ENCODE results near the gene PTGER1. TPM values are rescaled to one million over a fixed set of nuclear protein-coding genes. Genes with fewer than 3 reads are reported as not detected.

Gene PTGER1
- total and polyA plus RNA-seq, 5 experiments from 2014 or later = not detected

DNA sequence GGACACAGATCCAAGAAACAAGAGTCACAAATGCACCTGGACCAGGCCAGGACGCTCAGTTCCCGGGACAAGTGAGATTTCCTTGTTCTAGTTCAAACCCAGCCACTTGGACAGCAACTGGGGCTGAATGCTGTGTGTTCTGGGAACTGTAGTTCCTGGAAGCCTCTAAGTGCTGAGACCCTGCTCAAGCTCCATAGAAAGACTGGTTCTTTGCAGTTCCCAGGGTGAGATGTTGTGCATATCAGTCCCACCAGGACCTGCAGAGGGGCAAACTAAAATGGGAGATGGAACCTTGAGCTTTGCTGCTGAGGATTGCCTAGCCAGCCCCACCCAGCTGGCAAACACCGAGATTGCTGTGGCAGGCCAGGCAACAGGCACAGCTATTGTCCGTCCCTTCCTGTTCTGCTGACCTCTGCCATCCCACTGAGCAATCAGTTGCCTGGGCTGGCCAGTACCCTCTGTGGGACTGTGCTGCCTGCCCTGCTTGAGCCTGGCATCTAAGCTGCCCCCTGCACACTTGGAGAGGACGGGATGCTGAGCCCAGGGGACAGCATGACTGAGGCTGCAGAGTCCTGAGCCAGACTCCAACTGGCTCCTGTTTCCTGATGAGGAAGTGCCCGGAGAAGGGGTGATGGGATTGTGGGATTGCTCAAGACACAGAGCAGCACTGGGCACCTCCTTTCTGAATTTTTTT is 22.2 kb upstream of the PTGER1 start:
- Mint-ChIP-seq H3K36me3 (peaks cover 0 to 7% (median 0%) of the 10 kb centered on the region in 3 donors), H3K9me3 (no peaks in the 10 kb centered on the region), H3K27me3 (no peaks in the 10 kb centered on the region), H3K4me1 (peaks cover 12 to 37% (median 25%) of the 10 kb centered on the region in 4 donors), H3K27ac (peak overlapping the region in 8 of 10 donors; percentile 69 to 91 (median 86)), H3K4me3 (peak overlapping the region; percentile 56 to 88 (median 81))
- DNase-seq = no peak
- no peak for ATAC-seq
- POLR2A ChIA-PET = interaction anchor here (0.6 to 5.5 kb wide), 10 partner anchors 9 to 380 kb away, joined by 3 to 89 read pairs (median 8); partner anchors contain the start of genes DNAJB1, PRKACA and TECR

DNA sequence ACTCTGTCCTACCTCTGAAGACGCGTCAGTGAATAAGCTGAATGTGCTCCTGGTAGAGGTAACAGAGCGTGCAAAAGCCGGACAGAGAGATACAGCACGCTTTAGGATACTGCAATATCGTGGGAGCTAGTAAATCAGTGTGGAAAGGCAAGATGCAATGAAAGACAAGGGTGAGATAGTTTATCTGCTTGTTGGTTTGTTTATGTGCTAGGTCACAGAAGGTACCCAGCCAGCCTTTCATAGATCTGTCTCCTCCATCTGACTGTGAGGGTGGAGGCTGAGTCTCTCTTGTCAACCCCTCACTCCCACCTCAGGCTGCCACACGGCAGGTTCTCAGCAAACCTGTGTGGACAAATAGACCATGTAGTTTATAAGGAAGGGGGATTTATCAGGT is 21.7 kb upstream of the PTGER1 start:
- DNase-seq (no peak), ATAC-seq (no peak)
- H3K36me3 Mint-ChIP-seq = peaks cover 0 to 9% (median 0%) of the 10 kb centered on the region in 3 donors
- no peaks in the 10 kb centered on the region for H3K27me3 Mint-ChIP-seq
- H3K4me3 Mint-ChIP-seq = peak overlapping the region; percentile 56 to 88 (median 81)
- H3K4me1 Mint-ChIP-seq = peaks cover 11 to 34% (median 25%) of the 10 kb centered on the region in 4 donors
- H3K27ac Mint-ChIP-seq = peak overlapping the region in 9 of 10 donors; percentile 79 to 91 (median 87)
- H3K9me3 Mint-ChIP-seq = no peaks in the 10 kb centered on the region
- POLR2A ChIA-PET = interaction anchor here (0.6 to 5.5 kb wide), 13 partner anchors 9 to 379 kb away, joined by 3 to 89 read pairs (median 6); partner anchors contain the start of genes ASF1B, DNAJB1, PRKACA and TECR

GRCh38 chr19:14496029-14496833 is 21.1 kb upstream of the PTGER1 start, which contains the start of gene GIPC1:
Gene GIPC1, minus strand, starts transcription at chr19:14496127. Its CDS starts 13,151 bp downstream, at chr19:14482976.
- DNase-seq = peak; percentile 66 to 94 (median 81)
- ATAC-seq = peak; percentile 91 to 92
- POLR2A ChIA-PET = interaction anchor here (0.6 to 5.5 kb wide), 14 partner anchors 9 to 379 kb away, joined by 3 to 89 read pairs (median 6); partner anchors contain the start of genes ASF1B, DNAJB1, NDUFB7 and PRKACA
- Mint-ChIP-seq H3K36me3 (peaks cover 0 to 15% (median 0%) of the 10 kb centered on the region in 3 donors), H3K4me3 (peak within 1 kb of the TSS; percentile 78 to 91 (median 86)), H3K27me3 (no peaks in the 10 kb centered on the region), H3K9me3 (no peaks in the 10 kb centered on the region), H3K4me1 (peaks cover 13 to 34% (median 25%) of the 10 kb centered on the region in 4 donors), H3K27ac (peak within 1 kb of the TSS; percentile 57 to 91 (median 88))

DNA sequence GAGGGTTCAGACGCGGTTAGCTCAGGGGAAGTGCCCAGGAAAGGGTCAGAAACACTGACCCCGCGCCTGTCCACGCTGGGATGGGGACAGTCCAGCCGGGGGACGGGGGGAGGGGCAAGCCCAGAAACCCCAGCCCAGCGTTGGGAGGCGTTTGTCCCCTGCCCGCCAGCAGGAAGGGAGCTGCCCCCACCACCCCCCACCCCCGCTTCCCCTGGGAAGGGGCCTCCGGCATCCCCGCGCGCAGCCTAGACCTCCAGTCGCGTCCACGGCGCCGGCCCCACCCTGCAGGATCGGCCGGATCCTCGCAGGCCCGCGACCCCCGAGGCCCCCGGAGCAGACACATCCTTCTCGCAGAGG is 20.5 kb upstream of the PTGER1 start:
- Mint-ChIP-seq H3K27me3 (no peaks in the 10 kb centered on the region), H3K36me3 (peaks cover 0 to 16% (median 0%) of the 10 kb centered on the region in 3 donors), H3K4me1 (peaks cover 13 to 34% (median 25%) of the 10 kb centered on the region in 4 donors), H3K9me3 (no peaks in the 10 kb centered on the region), H3K4me3 (peak overlapping the region; percentile 77 to 91 (median 84)), H3K27ac (peak overlapping the region; percentile 57 to 91 (median 87))
- POLR2A ChIA-PET = interaction anchor here (0.5 to 5.5 kb wide), 16 partner anchors 9 to 1779 kb away, joined by 3 to 89 read pairs (median 6); partner anchors contain the start of genes ASF1B, DNAJB1, NDUFB7 and TECR
- DNase-seq (no peak), ATAC-seq (no peak)

GRCh38 chr19:14494910-14495671 is 19.9 kb upstream of the PTGER1 start:
- Mint-ChIP-seq H3K4me3 (peak overlapping the region; percentile 77 to 91 (median 85)), H3K36me3 (peaks cover 0 to 22% (median 0%) of the 10 kb centered on the region in 3 donors), H3K4me1 (peaks cover 13 to 34% (median 25%) of the 10 kb centered on the region in 4 donors), H3K27ac (peak overlapping the region; percentile 57 to 91 (median 87)), H3K9me3 (no peaks in the 10 kb centered on the region), H3K27me3 (no peaks in the 10 kb centered on the region)
- POLR2A ChIA-PET = interaction anchor here (0.5 to 5.5 kb wide), 17 partner anchors 8 to 1780 kb away, joined by 3 to 89 read pairs (median 5); partner anchors contain the start of genes ASF1B, DNAJB1, NDUFB7 and TECR
- no peak for ATAC-seq
- DNase-seq = no peak

DNA sequence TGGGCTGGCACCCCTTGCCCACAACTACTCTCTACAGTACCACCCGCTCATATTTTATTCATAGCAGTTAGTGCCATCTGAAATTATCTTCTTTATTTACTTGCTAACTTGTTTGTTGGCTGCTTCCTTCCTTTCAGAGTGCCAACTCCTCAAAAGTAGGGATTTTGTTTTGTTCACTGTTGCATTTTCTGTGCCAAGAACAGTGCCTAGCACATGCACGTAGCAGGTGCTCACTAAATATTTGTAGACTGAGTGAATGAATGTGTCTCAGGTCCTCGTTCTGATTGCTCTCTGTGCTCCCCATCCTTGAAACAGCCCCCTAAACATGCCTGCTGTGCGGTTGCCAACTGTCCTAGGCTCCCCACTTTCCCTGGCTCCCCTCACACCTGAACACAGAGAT is 19.3 kb upstream of the PTGER1 start:
- Mint-ChIP-seq H3K9me3 (no peaks in the 10 kb centered on the region), H3K4me1 (peaks cover 13 to 34% (median 25%) of the 10 kb centered on the region in 4 donors), H3K27me3 (no peaks in the 10 kb centered on the region), H3K4me3 (peak overlapping the region; percentile 63 to 91 (median 78)), H3K27ac (peak overlapping the region; percentile 57 to 91 (median 85)), H3K36me3 (peaks cover 0 to 28% (median 4%) of the 10 kb centered on the region in 3 donors)
- DNase-seq (no peak), ATAC-seq (no peak)
- POLR2A ChIA-PET = interaction anchor here (0.8 to 5.5 kb wide), 7 partner anchors 11 to 139 kb away, joined by 3 to 89 read pairs (median 14); partner anchors contain the start of genes DNAJB1 and TECR

DNA sequence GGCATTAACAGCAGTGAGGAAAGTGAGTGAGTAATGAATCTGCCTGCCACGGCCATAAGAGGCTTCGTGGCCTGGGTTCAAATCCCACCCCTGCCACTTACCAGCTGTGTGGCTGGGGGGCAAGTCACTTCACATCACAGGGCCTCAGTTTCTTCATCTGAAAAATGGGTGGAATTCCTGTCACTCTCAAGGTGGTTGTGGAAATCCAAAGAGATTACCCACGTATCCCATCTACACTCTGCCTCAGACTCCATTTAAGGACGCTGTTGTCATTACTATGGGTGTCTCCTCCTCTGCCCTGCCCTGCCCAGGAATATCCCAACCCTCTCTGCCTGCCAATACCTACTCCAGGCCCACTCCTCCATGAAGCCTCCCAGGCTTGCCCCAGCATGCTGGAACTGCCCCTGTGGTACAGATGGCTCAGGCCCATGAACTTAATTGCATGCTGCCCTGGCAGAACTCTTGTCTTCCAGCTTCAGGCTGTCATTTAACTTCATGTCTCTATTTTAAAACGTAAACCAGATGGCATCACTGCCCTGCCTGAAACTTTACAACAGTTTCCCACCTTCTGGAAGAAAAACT is 17.7 kb upstream of the PTGER1 start:
- H3K4me3 Mint-ChIP-seq = no peak overlapping the region
- POLR2A ChIA-PET = interaction anchor here (0.7 kb wide), 1 partner anchor 12 kb away, joined by 4 read pairs; no protein-coding TSS in a partner anchor
- ATAC-seq (no peak), DNase-seq (no peak)
- H3K36me3 Mint-ChIP-seq = peaks cover 0 to 32% (median 9%) of the 10 kb centered on the region in 3 donors
- H3K4me1 Mint-ChIP-seq = peaks cover 13 to 34% (median 25%) of the 10 kb centered on the region in 4 donors
- H3K9me3 Mint-ChIP-seq = no peaks in the 10 kb centered on the region
- H3K27me3 Mint-ChIP-seq = no peaks in the 10 kb centered on the region
- peak overlapping the region in 9 of 10 donors; percentile 16 to 90 (median 55) for H3K27ac Mint-ChIP-seq

- peak overlapping the region in 1 of 10 donors; percentile 53 for H3K27ac Mint-ChIP-seq
- H3K36me3 Mint-ChIP-seq = peaks cover 0 to 35% (median 9%) of the 10 kb centered on the region in 3 donors
- peaks cover 6 to 11% (median 10%) of the 10 kb centered on the region in 4 donors for H3K4me1 Mint-ChIP-seq
- no peak for ATAC-seq
- no peaks in the 10 kb centered on the region for H3K27me3 Mint-ChIP-seq
- no peak for DNase-seq
- H3K9me3 Mint-ChIP-seq = no peaks in the 10 kb centered on the region
- POLR2A ChIA-PET = interaction anchor here (0.6 to 1.7 kb wide), 5 partner anchors 9 to 350 kb away, joined by 3 to 10 read pairs (median 3); partner anchors contain the start of genes GIPC1 and PKN1
- H3K4me3 Mint-ChIP-seq = no peak overlapping the region
Observed at GRCh38 chr19:14487370-14488125, 12.4 kb upstream of the PTGER1 start.

DNA sequence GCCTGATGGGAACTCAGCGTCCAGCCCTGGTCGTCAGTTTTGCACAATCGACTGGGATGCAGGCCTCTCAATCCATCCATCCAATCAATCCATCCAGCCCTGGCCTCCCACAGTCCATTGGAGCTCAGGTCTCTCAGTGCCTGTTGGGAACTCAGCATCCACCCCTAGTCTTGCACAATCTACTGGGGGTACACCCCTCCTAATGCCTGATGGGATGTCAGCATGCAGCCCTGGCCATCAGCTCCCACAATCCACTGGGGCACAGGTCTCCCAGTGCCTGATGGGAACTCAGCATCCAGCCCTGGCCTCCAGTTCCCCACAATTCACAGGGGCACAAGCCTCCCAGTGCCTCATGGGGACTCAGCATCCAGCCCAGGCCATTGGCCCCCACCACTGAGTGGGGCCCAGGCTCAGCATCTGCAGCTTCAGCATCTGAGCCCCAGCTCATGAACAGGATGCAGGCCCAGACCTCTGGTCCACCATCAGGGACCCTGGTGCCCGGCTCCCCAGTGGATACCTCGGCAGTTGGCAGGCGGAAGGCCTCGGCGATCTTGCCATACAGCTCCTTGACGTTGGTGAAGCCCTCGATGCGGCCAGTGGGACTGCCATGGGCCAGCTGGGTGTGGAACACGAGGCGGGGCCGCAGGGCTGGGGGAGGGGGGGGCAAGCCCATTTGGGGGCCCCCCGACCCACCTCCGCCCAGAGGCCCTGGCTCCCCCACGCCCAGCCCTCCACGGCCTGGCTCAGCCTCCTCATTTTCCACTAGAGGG is 7.2 kb upstream of the PTGER1 start:
- Mint-ChIP-seq H3K36me3 (peaks cover 0 to 17% (median 0%) of the 10 kb centered on the region in 3 donors), H3K4me3 (no peak overlapping the region), H3K27ac (peak overlapping the region in 2 of 10 donors; percentile 5 to 22), H3K9me3 (no peaks in the 10 kb centered on the region), H3K4me1 (peaks cover 5 to 19% (median 9%) of the 10 kb centered on the region in 4 donors), H3K27me3 (no peaks in the 10 kb centered on the region)
- ATAC-seq (no peak), DNase-seq (no peak)
- POLR2A ChIA-PET = interaction anchor here (0.9 to 1.8 kb wide), 4 partner anchors 36 to 129 kb away, joined by 3 to 5 read pairs (median 4); partner anchors contain the start of gene DNAJB1

DNA sequence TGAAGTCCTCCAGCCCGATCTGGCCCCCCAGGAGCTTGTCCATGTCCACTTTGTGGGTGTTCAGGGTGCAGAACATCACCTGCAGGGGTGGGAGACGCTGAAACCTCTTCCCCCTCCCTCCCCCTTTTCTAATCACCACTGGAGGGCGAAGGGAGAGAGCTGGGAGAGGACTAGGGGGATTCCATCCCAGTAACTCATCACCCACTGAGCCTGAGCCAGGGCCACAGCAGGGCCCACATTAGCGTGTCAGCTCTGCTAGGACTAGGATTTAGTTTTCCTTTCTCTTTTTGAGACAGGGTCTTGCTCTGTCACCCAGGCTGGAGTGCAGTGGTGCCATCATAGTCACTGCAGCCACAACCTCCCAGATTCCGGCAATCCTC is 5.5 kb upstream of the PTGER1 start:
- Mint-ChIP-seq H3K27ac (peak overlapping the region in 1 of 10 donors; percentile 48), H3K27me3 (peaks cover 0 to 5% (median 0%) of the 10 kb centered on the region in 5 donors), H3K4me1 (peaks cover 11 to 16% (median 13%) of the 10 kb centered on the region in 4 donors), H3K4me3 (no peak overlapping the region), H3K36me3 (peaks cover 0 to 13% (median 0%) of the 10 kb centered on the region in 3 donors), H3K9me3 (no peaks in the 10 kb centered on the region)
- POLR2A ChIA-PET = interaction anchor here (0.6 to 1.8 kb wide), 5 partner anchors 8 to 61 kb away, joined by 3 to 7 read pairs (median 4); partner anchors contain the start of genes DDX39A and GIPC1
- DNase-seq (no peak), ATAC-seq (no peak)

All from naive thymus-derived CD8-positive, alpha-beta T cell (primary cell).